ENCODE measurements around the gene GNB1L.

GRCh38 chr22:19843857-19844376 is 10.8 kb downstream of the GNB1L start:
- TF ChIP-seq ESRRA (IDR thresholded peaks at IDR 0.05; ENCODE audit: borderline replicate concordance, low read depth) (no peak), CTCF (IDR thresholded peaks at IDR 0.05 in 2 of 3, conservative IDR thresholded peaks at IDR 0.05 in 1 of 3; ENCODE audit: insufficient read depth in 2 of 3, low read depth in 1 of 3, low read length in 3 of 3) (no peak), SP1 (CRISPR knock-in tag; IDR thresholded peaks at IDR 0.05) (no peak), EP300 (IDR thresholded peaks at IDR 0.05; ENCODE audit: low read length) (no peak), REST (IDR thresholded peaks at IDR 0.05; ENCODE audit: borderline replicate concordance) (no peak), REST (CRISPR knock-in tag; IDR thresholded peaks at IDR 0.05; ENCODE audit: low read depth) (no peak; the same call in 1 of the 2 replicates), KDM1A (IDR thresholded peaks at IDR 0.05) (no peak), BHLHE40 (IDR thresholded peaks at IDR 0.05; ENCODE audit: low read length) (no peak), BACH1 (tag; IDR thresholded peaks at IDR 0.05) (no peak), RCOR1 (IDR thresholded peaks at IDR 0.05; ENCODE audit: borderline replicate concordance in 1 of 2, low read depth in 2 of 2, low read length in 2 of 2) (no peak)
